Measurements from ENCODE around the gene MYF5.

Gene MYF5

DNA sequence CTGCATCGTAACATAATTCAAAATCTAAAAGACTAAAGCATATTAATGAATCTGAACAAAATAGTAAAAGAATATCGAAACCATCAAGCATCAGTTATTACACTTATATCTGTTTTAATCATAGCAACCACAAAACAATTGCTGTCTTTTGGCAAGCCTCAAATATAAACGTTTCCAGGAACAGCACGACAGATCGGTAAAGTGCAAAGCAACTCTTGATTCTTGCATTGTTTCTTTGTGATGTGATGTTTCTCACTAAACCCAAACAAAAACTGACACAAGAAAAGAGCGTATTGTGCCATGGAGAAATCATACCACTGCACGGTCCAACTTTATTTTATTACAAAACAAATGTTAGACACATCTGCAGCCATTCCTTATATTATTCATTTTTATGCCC lies 18.5 kb upstream of the MYF5 start:
- DNase-seq (ENCODE audit: low read depth), result peak; percentile 9
- TF ChIP-seq, protein P1, sequence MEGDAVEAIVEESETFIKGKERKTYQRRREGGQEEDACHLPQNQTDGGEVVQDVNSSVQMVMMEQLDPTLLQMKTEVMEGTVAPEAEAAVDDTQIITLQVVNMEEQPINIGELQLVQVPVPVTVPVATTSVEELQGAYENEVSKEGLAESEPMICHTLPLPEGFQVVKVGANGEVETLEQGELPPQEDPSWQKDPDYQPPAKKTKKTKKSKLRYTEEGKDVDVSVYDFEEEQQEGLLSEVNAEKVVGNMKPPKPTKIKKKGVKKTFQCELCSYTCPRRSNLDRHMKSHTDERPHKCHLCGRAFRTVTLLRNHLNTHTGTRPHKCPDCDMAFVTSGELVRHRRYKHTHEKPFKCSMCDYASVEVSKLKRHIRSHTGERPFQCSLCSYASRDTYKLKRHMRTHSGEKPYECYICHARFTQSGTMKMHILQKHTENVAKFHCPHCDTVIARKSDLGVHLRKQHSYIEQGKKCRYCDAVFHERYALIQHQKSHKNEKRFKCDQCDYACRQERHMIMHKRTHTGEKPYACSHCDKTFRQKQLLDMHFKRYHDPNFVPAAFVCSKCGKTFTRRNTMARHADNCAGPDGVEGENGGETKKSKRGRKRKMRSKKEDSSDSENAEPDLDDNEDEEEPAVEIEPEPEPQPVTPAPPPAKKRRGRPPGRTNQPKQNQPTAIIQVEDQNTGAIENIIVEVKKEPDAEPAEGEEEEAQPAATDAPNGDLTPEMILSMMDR (conservative IDR thresholded peaks at IDR 0.05; ENCODE audit: control insufficient read depth, insufficient read depth, low read depth, low read length), result no peak
- no peak overlapping the region for H3K4me3 ChIP-seq (ENCODE audit: control insufficient read depth, low read depth, low read length)

DNA sequence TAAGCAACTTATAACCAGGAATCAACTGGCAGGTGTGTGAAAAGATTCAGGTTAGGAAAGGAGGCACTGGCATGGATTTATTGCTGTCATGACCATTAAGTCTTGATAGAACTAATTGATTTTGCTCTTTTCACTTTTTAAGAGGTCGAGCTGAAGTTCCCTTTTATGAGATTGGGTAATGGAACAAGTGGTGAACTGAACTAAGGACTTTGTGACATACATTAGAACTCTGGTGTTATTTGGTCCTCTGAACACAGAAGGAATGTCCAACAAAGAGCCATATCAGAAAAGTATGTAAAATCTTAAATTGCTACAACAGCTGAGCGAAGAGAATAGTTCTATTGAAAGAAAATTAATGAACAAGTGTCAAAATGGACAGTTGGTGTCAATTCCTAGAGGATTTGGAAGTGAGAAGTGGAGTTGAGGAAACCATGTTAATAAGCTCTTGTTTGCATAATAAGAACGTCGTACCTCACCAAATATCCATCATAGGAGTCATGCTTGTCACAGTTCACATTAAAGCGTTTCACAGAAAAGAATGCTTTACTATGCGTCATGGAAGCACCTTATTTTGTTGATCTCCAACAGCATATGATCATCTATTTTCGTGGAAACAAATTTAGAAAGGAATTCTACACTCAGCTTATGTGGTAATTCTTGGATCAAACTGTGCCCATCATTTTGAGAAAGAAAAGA lies 17.7 kb upstream of the MYF5 start:
- no peak overlapping the region for H3K4me3 ChIP-seq (ENCODE audit: control insufficient read depth, low read depth, low read length)
- DNase-seq (ENCODE audit: low read depth), result no peak
- TF ChIP-seq, protein P1 (conservative IDR thresholded peaks at IDR 0.05; ENCODE audit: control insufficient read depth, insufficient read depth, low read depth, low read length), result no peak

DNA sequence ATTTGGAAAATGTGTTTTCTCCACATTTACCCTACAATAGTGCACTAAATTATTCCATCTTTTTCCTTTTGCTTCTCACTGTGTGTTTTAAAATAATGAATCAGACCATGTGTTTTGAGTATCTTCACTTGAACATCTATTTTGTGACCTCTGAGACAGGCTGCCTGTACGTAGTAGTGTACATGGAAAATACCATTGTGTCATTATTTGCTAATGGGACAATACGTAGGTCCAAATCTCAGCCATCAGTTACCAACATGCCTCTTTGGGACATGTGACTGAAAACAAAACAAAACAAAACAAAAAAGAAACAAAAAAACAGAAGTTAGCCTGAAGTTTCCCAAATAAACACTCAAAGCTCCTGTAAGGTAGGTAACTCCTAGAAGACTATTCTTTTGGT lies 16.4 kb upstream of the MYF5 start:
- DNase-seq (ENCODE audit: low read depth), result no peak
- no peak overlapping the region for H3K4me3 ChIP-seq (ENCODE audit: control insufficient read depth, low read depth, low read length)
- TF ChIP-seq, protein P1 (conservative IDR thresholded peaks at IDR 0.05; ENCODE audit: control insufficient read depth, insufficient read depth, low read depth, low read length), result no peak

DNA sequence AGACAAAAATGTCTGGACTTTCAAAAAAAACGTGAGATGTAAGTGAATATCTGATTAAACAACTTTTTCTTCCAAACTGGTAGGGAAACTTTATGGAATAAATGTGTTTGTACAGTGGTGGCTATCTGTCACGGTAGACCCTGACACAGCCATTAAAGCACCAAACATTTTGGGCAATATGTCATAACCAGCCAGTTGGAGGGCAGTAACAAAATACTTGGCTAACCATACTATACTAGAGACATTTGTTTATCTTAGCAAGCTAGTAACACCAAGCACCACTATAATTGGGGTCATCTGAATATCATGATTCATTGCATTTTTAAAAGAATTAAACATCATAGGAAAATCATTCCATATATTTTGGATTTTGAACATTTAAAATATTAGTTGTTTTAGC lies 15.3 kb upstream of the MYF5 start:
- DNase-seq (ENCODE audit: low read depth), result peak; percentile 18
- H3K4me3 ChIP-seq (ENCODE audit: control insufficient read depth, low read depth, low read length), result no peak overlapping the region
- TF ChIP-seq, protein P1 (conservative IDR thresholded peaks at IDR 0.05; ENCODE audit: control insufficient read depth, insufficient read depth, low read depth, low read length), result no peak

DNA sequence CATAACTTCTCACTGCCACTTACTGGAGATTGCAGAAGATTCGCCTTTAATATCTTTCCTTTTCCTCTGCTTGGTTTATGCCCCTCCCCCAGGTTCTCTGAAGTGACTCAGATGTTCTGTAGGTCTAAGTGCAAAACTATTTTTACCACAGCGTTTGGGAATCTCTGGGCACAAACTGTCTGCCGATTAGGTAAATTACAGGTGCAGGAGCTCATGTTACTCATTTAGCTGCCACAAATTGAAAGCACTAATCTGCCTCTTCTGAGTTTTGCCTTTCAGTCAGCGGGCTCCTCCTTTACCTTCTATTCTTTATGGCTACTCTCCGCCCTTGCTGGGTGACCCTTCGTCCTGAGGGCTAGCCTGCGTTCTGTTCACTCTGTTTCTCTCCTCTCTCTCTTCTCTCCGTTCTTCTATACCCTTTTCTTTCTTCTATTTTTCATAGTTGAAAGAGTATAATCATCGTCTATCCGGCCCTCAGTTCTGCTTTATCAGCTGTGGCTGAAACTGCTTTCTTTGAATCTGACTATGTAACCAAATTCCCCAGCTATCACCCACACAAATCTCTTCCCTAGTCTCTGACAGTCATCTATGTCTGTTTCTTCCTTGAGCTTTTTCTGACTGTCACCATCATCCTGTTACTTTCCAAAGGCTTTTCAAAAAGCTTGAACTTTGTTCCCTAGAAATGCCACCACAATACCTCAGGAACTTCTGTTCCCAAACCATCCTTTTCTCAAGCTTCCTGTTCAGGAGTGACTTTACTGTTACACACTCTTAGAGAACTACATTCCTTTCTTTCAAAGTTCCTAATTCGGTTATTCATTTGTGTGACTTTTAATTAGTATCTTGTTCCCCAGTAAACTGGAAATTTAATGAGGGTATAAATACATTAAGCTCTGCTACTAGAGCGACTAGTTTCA lies 13.6 kb upstream of the MYF5 start:
- TF ChIP-seq, protein P1 (conservative IDR thresholded peaks at IDR 0.05; ENCODE audit: control insufficient read depth, insufficient read depth, low read depth, low read length), result no peak
- DNase-seq (ENCODE audit: low read depth), result peak; percentile 88
- H3K4me3 ChIP-seq (ENCODE audit: control insufficient read depth, low read depth, low read length), result peak overlapping the region; percentile 7

DNA sequence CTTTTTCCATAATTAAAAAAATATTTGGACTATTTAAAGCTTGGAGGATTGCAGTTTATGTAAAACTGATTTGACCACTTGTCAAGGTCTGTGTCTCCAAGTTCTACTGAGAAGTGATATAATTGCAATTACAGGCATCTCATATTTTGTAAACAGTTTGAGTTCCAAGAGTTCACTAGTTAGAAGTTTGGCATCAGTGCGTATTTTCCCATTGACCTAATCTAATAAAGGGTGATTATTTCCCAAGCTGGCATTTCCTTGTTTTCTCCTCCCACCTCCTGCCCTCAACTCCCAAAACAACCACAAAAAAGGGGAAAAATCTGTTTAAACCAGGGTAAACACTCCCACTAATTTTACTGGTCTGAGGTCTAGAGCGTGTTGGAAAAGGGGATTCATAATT lies 12.3 kb upstream of the MYF5 start:
- TF ChIP-seq, protein P1 (conservative IDR thresholded peaks at IDR 0.05; ENCODE audit: control insufficient read depth, insufficient read depth, low read depth, low read length), result no peak
- no peak for DNase-seq (ENCODE audit: low read depth)
- no peak overlapping the region for H3K4me3 ChIP-seq (ENCODE audit: control insufficient read depth, low read depth, low read length)
